HG03571 (cell line): ENCODE data around the gene CAMP.
"Not testable (repeated sequence)": the region's sequence is repeated elsewhere in the genome, so short reads cannot be mapped to it uniquely, and the experiment has no call there.

Experiments used
- ATAC-seq: cut with Tn5 transposase; IDR thresholded peaks from one replicate; pipeline ENCODE4 v1.9.1; 2021; ENCODE audit not compliant: unreplicated experiment

The CAMP gene

GRCh38 chr3:48248095-48248850, 25.0 kb downstream of the CAMP start:
- no peak for ATAC-seq

- no peak for ATAC-seq
Observed at GRCh38 chr3:48256557-48256956, 33.3 kb downstream of the CAMP start.

GRCh38 chr3:48258530-48258929, 35.2 kb downstream of the CAMP start:
- no peak for ATAC-seq

- no peak for ATAC-seq
Observed at GRCh38 chr3:48267782-48268181, 44.5 kb downstream of the CAMP start.

- no peak for ATAC-seq
Observed at GRCh38 chr3:48268381-48268935, 45.2 kb downstream of the CAMP start.

GRCh38 chr3:48268936-48269561, 45.8 kb downstream of the CAMP start:
- no peak for ATAC-seq

- ATAC-seq = no peak
Observed at GRCh38 chr3:48269592-48269991, 46.3 kb downstream of the CAMP start.

GRCh38 chr3:48270306-48270705, 47.0 kb downstream of the CAMP start:
- ATAC-seq = no peak

GRCh38 chr3:48271223-48271622, 47.9 kb downstream of the CAMP start:
- not testable (repeated sequence) for ATAC-seq

- ATAC-seq = no peak
Observed at GRCh38 chr3:48271763-48272498, 48.6 kb downstream of the CAMP start.

- ATAC-seq = no peak
Observed at GRCh38 chr3:48273594-48274211, 50.4 kb downstream of the CAMP start.

- no peak for ATAC-seq
Observed at GRCh38 chr3:48274452-48274851, 51.2 kb downstream of the CAMP start.
